ENCODE results near the gene SH3RF2. TPM values are rescaled to one million over a fixed set of nuclear protein-coding genes. Genes with fewer than 3 reads are reported as not detected.

The SH3RF2 gene
- total RNA-seq = under 0.01 and 0.67 TPM in 2 replicates

GRCh38 chr5:145936401-145937131 is at the start of gene SH3RF2:
Gene SH3RF2 (plus strand): TSS chr5:145936578. CDS start chr5:145937929, 1,351 bp downstream.

GRCh38 chr5:146105477-146105876 is 169.1 kb downstream of the SH3RF2 start, which contains the start of gene PLAC8L1:
Gene PLAC8L1 (minus strand): TSS chr5:146105577. CDS start chr5:146104311, 1,266 bp downstream.

Other genes with a start within 250 kb of the SH3RF2 start
- gene PRELID2, start 101.2 kb upstream of the SH3RF2 start, total RNA-seq = 17.0 and 19.6 TPM in 2 replicates
- gene GRXCR2, start 63.6 kb upstream of the SH3RF2 start, total RNA-seq = not detected in 2 replicates
- 0.29 TPM in 1 of 2 replicates, not detected in the other for gene PLAC8L1, start 169.0 kb downstream of the SH3RF2 start, total RNA-seq
- gene LARS1, start 246.1 kb downstream of the SH3RF2 start, total RNA-seq = 73.3 and 101 TPM in 2 replicates